Activated CD4-positive, alpha-beta memory T cell treated with anti-CD3 and anti-CD28 coated beads for 36 hours (primary cell): ENCODE results near the gene ST6GALNAC3. TPM values are rescaled to one million over a fixed set of nuclear protein-coding genes. Genes with fewer than 3 reads are reported as not detected.

Experiments
- CTCF ChIA-PET: fragments of 350-600 bp; sonication (Branson Sonifier 250); formaldehyde crosslinking; loops from one replicate; lab custom pipeline; 2021; ENCODE audit warnings: antibody characterized with exemption, inconsistent platforms; lab: Charles Lee
- POLR2A ChIA-PET: fragments of 350-600 bp; sonication (Branson Sonifier 250); formaldehyde crosslinking; loops from one replicate; lab custom pipeline; 2021; ENCODE audit warnings: antibody characterized with exemption; lab: Charles Lee
- DNase-seq: peaks from one replicate; pipeline ENCODE4 v3.0.0-alpha.2; 2020
- H3K27ac Mint-ChIP-seq: one replicate; pipeline ENCODE4 v1.8.0; 2021; ENCODE audit warnings: mixed read lengths
- H3K27me3 Mint-ChIP-seq: one replicate; pipeline ENCODE4 v1.8.0; 2021; ENCODE audit warnings: mixed read lengths
- H3K36me3 Mint-ChIP-seq: one replicate; pipeline ENCODE4 v1.8.0; 2021; ENCODE audit warnings: mixed read lengths
- H3K4me1 Mint-ChIP-seq: one replicate; pipeline ENCODE4 v1.8.0; 2021; ENCODE audit warnings: low read depth, mixed read lengths
- H3K4me3 Mint-ChIP-seq: one replicate; pipeline ENCODE4 v1.8.0; 2021; ENCODE audit warnings: mild to moderate bottlenecking, mixed read lengths
- H3K9me3 Mint-ChIP-seq: one replicate; pipeline ENCODE4 v1.8.0; 2021; ENCODE audit warnings: mixed read lengths
- intact Hi-C: fragments of 100-400 bp; cut with micrococcal nuclease; formaldehyde crosslinking; loops from one replicate; pipeline ENCODE4 v1.15.1; 2023
- total RNA-seq, 2 experiments: library from RNA; stranded (reverse); gene quantifications; one replicate each; pipeline ENCODE4 v1.2.3, GENCODE V29; 2021

Gene ST6GALNAC3
- total RNA-seq, 2 experiments from 2014 or later, result 0.26 to 0.41 TPM

- H3K9me3 Mint-ChIP-seq, result peaks cover 2% of the 10 kb centered on the region
- ChIA-PET CTCF (no interaction called here), POLR2A (no interaction called here)
- no peak overlapping the region for H3K27ac Mint-ChIP-seq
- H3K4me1 Mint-ChIP-seq, result no peaks in the 10 kb centered on the region
- intact Hi-C loops, result no loop called here
- DNase-seq, result no peak
- no peaks in the 10 kb centered on the region for H3K36me3 Mint-ChIP-seq
- no peak overlapping the region for H3K4me3 Mint-ChIP-seq
- H3K27me3 Mint-ChIP-seq, result peaks cover 1% of the 10 kb centered on the region
Measured at GRCh38 chr1:76674689-76675210, 600.2 kb downstream of the ST6GALNAC3 start.

- H3K4me3 Mint-ChIP-seq, result no peak overlapping the region
- no peaks in the 10 kb centered on the region for H3K9me3 Mint-ChIP-seq
- ChIA-PET POLR2A (no interaction called here), CTCF (no interaction called here)
- H3K36me3 Mint-ChIP-seq, result no peaks in the 10 kb centered on the region
- no peaks in the 10 kb centered on the region for H3K27me3 Mint-ChIP-seq
- H3K27ac Mint-ChIP-seq, result no peak overlapping the region
- H3K4me1 Mint-ChIP-seq, result no peaks in the 10 kb centered on the region
- DNase-seq, result no peak
- intact Hi-C loops, result no loop called here
Measured at GRCh38 chr1:76677416-76678405, 603.2 kb downstream of the ST6GALNAC3 start.

GRCh38 chr1:76679534-76680152 is 605.1 kb downstream of the ST6GALNAC3 start:
- CTCF ChIA-PET, result no interaction called here
- no peak overlapping the region for H3K27ac Mint-ChIP-seq
- no peak for DNase-seq
- intact Hi-C loops, result loop anchor here (1.0 kb wide), 1 partner anchor 39 kb away; no protein-coding TSS in a partner anchor
- no peak overlapping the region for H3K4me3 Mint-ChIP-seq
- POLR2A ChIA-PET, result no interaction called here
- H3K27me3 Mint-ChIP-seq, result no peaks in the 10 kb centered on the region
- H3K36me3 Mint-ChIP-seq, result no peaks in the 10 kb centered on the region
- no peaks in the 10 kb centered on the region for H3K9me3 Mint-ChIP-seq
- no peaks in the 10 kb centered on the region for H3K4me1 Mint-ChIP-seq

- Mint-ChIP-seq H3K4me1 (no peaks in the 10 kb centered on the region), H3K4me3 (no peak overlapping the region), H3K36me3 (no peaks in the 10 kb centered on the region), H3K27me3 (no peaks in the 10 kb centered on the region), H3K9me3 (no peaks in the 10 kb centered on the region), H3K27ac (no peak overlapping the region)
- DNase-seq, result no peak
- ChIA-PET CTCF (no interaction called here), POLR2A (no interaction called here)
- intact Hi-C loops, result loop anchor here (1.0 kb wide), 1 partner anchor 40 kb away; no protein-coding TSS in a partner anchor
Measured at GRCh38 chr1:76680651-76681050, 606.1 kb downstream of the ST6GALNAC3 start.

- Mint-ChIP-seq H3K4me3 (no peak overlapping the region), H3K27me3 (no peaks in the 10 kb centered on the region), H3K9me3 (no peaks in the 10 kb centered on the region), H3K4me1 (no peaks in the 10 kb centered on the region), H3K36me3 (no peaks in the 10 kb centered on the region), H3K27ac (no peak overlapping the region)
- CTCF ChIA-PET, result no interaction called here
- no peak for DNase-seq
- intact Hi-C loops, result no loop called here
- POLR2A ChIA-PET, result no interaction called here
Measured at GRCh38 chr1:76682138-76682537, 607.6 kb downstream of the ST6GALNAC3 start.

Other genes with a start within 250 kb of the ST6GALNAC3 start
- not detected for gene ASB17, start 142.3 kb upstream of the ST6GALNAC3 start, total RNA-seq